Esophagus mucosa (tissue), 1 donor: ENCODE data around the gene SLC26A3. TPM values are rescaled to one million over a fixed set of nuclear protein-coding genes. Genes with fewer than 3 reads are reported as not detected.
"Not testable (repeated sequence)": the region's sequence is repeated elsewhere in the genome, so short reads cannot be mapped to it uniquely, and the experiment has no call there.

Experiments
- ATAC-seq: fragments of 200-7000 bp; cut with Tn5 transposase; one replicate; pipeline ENCODE4 v1.9.1; 2020
- total RNA-seq: library from RNA; stranded (reverse); gene quantifications from one replicate; pipeline ENCODE4 v1.2.4, GENCODE V29; 2023
- donor health status: DM: yes; HTN: yes; CAD: no.

SLC26A3 gene
- 0.44 TPM for total RNA-seq

DNA sequence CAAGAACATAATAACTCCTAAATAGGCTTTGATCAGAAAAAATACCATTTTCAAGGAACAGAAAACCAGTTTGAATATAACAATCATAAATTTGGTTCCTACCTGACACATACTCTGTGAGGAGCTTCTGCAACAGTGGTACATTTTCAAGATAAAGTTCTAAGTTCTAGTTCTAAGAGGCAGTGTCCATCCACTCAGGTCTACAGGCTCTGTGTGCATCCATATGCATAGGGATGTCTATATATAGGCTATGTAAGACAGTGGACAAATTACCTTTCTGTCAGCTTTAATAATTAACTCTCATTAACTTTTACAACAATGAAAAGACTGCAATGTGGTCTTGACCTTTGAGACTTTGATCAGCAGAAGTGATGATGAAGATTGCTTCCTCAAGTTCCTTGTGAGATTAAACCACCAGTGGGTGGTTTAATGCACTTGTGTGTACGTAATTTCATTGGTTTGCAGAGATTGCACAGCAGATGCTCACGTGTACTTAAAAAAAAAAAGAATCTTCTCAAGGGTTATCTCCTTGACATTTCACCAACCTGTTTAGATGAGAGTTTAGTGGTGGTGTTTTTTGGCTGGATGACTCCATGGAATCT, at the start of gene SLC26A3:
SLC26A3 (minus strand) TSS at position 215 of the 602 bp plus-strand sequence. CDS start 8,714 bp downstream, outside the sequence.
- no peak for ATAC-seq

DNA sequence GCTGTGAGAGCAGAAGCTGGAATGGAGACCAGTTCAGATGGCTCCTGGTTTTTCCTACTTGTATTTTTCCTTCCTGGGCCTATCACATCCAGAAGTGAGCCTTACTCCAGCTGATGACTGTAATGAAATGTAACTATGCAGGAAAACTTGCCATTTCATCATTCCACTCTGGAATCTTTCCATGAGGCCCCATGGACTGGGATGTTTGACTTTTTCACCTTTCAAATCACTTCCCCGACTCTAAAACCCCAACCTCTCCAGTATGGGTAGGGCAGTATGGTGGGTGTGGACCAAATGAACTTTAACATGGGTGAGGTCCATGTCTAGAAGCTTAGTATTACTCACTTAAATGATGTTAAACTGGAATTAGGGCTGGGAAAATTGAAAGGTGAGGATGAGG, 47.6 kb upstream of the SLC26A3 start:
- ATAC-seq = no peak

DNA sequence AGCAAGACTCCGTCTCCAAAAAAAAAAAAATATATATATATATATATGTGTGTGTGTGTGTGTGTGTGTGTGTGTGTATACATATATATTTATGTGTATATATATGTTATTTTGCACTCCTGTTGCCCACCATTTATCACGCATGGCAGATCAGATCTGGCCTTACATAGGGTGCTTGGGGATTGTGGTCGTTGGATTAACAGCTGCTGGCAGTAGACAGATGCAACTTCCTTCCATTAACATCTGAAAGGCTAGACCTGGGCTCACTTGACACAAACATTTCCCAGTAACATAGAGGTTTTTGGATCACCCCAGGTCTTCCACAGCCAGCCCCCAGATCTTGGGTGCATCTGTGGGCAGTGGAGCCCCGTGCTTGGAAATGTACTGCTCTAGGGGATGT, 47.2 kb upstream of the SLC26A3 start:
- no peak for ATAC-seq

DNA sequence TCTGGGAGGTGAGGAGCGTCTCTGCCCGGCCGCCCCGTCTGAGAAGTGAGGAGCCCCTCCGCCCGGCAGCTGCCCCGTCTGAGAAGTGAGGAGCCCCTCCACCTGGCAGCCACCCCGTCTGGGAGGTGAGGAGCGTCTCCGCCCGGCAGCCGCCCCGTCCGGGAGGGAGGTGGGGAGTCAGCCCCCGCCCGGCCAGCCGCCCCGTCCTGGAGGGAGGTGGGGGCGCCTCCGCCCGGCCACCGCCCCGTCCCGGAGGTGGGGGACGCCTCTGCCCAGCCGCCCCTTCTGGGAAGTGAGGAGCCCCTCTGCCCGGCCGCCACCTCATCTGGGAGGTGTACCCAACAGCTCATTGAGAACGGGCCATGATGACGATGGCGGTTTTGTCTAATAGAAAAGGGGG, 45.2 kb upstream of the SLC26A3 start:
- not testable (repeated sequence) for ATAC-seq

DNA sequence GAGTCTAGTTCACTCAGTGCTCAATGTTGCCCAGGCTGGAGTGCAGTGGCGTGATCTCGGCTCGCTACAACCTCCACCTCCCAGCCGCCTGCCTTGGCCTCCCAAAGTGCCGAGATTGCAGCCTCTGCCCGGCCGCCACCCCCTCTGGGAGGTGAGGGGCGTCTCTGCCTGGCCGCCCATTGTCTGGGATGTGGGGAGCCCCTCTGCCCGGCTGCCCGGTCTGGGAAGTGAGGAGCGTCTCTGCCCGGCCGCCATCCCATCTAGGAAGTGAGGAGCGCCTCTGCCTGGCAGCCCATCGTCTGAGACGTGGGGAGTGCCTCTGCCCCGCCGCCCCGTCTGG, 44.8 kb upstream of the SLC26A3 start:
- not testable (repeated sequence) for ATAC-seq

DNA sequence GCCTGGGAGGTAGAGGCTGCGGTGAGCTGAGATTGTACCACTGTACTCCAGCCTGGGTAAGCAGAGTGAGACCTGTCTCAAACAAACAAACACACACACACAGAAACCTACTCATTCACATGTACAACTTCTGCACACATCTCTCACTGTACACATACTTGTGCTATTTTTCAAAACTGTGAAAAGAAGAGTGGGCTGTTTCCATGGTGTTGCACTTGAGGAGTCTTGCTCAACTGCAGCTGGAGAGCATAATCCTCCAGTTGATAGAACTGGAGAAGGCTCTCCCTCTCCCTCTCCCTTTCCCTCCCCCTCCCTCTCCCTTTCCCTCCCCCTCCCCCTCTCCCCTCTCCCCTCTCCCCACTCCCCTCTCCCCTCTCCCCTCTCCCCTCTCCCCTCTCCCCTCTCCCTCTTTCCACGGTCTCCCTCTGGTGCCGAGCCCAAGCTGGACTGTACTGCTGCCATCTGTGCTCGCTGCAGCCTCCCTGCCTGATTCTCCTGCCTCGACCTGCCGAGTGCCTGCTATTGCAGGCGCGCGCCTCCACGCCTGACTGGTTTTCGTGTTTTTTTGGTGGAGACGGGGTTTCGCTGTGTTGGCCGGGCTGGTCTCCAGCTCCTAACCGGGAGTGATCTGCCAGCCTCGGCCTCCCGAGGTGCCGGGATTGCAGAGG, 44.3 kb upstream of the SLC26A3 start:
- no peak for ATAC-seq

DNA sequence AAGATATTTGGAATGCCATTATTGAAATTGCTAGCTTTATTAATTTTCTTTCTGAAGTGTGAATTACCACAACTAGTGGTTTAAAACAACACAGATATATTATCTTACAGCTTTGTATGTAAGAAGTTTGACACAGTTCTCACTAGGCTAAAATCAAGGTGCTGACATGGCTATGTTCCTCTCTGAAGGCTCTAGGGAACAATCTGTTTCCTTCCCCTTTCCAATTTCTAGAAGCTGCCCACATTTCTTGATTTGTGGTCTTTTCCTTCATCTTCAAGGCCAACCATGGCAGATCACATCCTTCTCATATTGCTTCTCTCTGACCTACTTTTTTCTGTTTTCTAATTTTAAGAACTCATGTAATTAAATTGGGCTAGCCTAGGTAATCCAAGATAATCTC, 43.3 kb upstream of the SLC26A3 start:
- ATAC-seq = no peak

DNA sequence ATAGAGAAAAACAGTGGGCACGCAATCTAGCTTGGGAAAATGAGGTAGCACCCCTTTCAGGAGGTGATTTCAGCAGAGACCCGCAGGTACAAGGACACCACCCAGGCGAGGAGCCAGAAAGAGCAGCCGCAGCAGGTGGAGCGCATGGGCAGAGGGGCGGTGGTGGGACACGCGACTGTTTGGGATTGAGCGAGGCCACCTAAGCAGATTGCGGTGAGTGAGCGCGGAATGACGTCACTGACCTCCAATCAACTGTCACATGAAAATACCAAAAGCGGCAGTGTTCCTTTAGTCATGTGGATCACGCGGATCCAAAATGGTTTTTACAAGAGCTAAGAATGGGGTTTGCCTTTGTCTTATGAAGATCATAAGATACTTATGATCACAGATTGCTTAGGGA, 40.2 kb upstream of the SLC26A3 start:
- no peak for ATAC-seq

DNA sequence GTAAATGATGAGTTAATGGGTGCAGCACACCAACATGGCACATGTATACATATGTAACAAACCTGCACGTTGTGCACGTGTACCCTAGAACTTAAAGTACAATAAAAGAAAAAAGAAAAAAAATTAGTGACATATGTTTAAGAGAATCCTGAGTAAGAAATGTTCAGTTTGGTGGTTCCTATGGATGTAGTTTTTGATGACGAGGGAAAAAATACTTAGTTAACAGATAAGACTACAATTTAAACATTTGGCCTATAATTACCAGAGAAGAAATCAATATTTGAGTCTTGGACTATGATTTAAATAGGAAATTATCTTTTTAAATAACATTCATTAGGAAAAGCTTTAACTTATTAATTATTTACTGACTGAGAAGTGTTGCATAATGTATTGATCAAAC, 39.2 kb upstream of the SLC26A3 start:
- ATAC-seq = no peak

DNA sequence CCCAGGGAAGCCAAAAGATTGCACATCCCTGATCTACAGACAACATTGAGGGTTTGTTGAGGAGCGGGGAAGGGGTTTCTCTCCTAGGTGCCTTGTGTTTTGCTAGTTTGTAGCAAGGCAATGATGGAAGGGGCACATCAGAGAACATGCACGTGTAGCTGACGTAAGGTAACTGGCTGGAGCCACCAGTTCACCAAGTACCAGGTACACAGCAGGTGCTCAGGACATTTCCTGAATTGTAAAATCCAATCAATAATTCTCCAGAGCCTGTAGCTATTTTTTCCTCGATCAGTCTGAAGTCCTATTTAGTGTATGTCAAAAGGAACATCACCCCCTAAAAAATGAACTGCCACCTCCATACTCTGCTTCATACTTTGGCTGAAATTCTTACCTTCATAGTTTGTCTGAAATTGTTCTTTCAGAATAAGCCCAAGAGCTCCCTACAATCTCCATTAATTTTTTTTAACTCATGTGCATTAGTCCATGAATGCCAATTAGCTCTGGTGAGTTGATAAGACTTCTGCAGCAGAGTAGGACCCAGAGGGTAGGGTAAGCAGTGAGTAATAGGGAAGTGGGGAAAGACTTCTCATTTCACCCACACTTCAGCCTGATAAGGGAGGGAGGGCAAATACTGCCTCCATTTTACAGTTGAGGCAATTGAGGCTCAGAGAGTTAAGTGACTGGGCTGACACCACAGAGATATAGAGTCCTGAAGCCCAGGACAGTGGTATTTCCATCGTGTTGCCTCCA, 36.0 kb upstream of the SLC26A3 start:
- no peak for ATAC-seq

DNA sequence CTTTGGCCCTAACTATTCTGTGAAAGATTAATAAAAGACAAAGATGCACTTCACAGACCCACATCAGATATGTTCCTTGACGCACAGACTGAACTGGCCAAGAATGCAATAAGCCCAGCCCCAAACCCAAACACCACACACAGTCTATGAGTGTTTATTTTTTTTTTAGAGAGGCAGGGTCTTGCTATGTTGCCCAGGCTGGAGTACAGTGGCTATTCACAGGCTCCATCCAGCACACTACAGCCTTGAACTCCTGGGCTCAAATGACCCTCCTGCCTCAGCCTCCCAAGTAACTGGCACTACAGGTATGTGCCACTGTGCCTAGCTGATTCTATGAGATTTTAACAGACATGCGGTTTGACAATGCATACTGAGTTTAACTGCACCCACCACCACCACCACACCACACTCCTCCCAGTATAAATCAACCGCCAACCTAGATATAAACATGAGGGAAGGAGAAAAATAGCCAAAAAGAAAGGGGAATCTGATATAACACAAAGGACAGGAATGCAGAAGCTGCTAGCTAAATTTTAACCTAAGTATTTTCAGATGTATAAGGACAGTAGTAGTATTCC, 35.1 kb upstream of the SLC26A3 start:
- ATAC-seq = no peak

DNA sequence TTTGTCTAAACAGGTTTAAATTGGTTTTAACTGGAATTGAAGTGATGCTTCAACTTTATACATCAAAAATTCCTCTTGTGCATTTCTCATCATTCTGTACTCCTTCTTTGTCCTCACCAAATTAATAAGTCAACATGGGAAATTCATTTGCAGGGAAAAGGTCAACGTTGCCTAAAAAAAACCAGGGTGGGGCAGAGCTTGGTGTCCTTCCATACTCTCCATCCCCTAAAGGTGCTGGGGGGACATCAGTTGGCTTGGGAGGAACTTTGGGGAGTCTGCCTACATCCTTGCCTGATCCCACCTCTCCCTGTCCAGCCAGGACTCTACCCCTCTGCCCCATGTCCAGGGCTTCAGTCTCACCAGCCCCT, 34.1 kb upstream of the SLC26A3 start:
- no peak for ATAC-seq

DNA sequence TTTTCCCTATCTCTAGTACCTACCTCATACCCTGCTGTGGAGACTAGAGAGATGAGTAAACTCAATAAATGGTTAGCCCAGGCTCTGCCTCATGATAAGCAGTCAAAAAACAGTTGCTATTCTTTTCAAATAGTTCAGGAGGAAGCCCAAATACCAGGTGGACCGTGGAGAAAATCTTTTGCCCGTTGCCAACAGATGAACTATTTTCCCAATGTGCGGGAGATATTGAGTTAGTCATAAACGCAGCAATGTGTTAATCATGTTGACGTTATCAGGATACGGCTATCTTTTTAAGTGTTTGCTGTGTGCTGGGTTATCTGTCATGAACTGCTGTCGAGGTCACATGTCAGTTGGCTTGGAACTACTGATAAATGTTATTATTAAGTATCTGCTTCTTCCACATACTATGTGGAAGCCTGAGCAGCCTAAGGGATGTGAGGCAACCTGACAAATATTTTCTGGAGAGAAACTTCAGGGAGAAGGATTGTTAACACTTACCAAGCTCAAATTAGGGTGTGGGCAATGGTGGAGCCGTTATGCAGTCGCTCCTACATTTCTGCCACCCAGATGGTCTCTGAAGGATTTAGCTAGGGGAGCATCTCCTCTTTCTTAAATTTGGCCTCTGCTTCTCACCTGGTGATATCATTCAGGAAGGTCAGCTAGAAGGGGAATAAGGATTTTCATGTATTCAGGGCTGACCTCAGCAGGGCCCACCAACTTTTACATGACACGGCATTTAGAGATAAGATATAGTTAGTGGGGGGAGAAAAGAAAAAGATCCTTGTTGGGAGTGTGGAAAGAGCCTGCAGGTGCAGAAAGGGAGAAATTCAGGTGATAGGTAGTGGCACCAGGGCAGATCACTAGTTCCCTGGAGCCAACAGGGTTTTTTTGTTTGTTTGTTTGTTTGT, 33.5 kb upstream of the SLC26A3 start:
- ATAC-seq = no peak

DNA sequence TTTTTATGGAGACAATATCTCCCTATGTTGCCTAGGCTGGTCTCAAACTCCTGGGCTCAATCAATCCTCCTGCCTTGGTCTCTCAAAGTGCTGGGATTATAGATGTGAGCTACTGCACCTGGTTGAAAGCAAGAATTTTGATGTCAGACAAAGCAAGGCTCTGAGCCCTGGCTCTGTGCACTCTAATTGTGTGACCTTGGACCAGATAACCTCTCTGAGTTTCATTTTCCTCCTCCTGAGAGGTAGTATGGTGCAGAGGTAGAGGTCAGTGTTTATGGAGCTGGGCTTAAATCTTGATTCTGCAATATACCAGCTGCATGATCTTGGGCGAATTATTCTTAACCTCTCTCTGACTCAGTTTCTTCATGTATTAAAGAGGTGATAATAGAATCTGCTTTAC, 31.4 kb upstream of the SLC26A3 start:
- no peak for ATAC-seq

DNA sequence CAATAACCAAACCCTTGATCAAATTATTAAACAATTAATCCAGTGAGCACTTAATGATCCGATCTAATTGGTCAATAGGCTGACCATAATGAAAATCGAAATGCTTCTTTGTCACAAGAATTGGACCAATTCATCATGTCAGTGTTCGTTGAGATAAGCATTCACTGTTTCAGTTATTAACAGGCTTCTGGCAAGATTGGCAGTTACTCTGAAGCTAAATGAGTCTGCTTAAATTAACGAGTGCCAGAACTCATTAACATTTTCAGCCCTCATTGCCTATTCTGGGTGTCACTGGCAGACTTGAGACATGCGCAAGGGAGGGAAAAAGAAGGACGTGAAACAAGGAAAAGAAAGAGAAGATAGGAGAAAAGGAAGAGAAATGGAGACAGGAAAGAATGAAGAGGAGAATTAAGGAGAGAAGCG, 30.7 kb upstream of the SLC26A3 start:
- no peak for ATAC-seq

DNA sequence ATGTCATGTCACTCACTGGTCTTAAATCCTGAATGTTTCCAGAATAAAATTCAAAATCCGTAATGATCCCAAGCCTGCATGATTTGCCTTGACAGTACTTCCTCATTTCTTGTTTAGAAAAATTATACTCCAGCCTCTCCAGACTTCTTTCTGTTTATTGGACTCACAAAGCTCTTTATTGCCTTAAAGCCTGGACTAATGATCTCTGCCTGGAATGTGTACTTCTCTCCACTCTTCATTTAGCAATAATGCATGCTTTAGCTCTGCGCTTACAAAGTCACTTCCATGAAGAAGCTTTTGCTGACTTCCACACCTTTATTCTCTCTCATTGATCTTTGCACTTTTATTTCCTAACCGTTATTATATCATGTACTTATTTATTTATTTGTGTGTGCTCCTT, 27.4 kb upstream of the SLC26A3 start:
- no peak for ATAC-seq

DNA sequence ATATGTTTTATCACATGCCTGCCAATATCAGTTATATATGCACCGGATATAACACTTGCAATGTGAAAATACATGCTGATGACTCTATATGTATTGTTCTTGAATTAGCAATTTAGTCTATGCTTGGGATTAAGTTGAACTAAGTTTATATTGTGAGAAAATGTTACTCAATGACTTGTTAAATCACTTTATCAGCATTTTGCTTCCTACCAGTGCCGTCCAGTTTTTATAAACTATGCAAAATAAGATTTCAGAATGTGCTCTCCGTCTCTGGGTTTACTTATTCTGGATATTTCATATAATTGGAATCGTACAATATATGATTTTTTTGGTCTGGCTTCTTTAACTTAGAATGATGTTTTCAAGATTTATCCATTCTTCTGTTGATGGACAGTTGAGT, 25.5 kb upstream of the SLC26A3 start:
- no peak for ATAC-seq

DNA sequence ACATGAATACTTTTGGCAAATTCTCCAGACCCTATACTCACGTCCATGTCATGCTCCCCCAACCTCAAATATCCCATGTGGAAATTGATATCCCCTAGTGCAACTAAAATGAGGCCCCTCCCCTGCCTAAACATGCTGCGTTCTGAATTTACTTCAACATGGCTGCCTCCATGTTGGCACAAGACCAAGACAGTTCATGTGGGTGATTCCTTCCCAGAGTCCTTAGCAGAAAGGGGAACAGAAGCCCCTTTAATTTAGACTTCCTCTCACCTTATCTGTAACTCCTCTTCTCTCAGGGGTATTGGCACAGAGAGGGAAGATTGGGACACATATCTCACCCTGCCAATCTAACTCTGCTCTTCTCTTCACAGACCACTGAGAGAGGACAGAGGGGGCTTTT, 24.5 kb upstream of the SLC26A3 start:
- ATAC-seq = no peak

DNA sequence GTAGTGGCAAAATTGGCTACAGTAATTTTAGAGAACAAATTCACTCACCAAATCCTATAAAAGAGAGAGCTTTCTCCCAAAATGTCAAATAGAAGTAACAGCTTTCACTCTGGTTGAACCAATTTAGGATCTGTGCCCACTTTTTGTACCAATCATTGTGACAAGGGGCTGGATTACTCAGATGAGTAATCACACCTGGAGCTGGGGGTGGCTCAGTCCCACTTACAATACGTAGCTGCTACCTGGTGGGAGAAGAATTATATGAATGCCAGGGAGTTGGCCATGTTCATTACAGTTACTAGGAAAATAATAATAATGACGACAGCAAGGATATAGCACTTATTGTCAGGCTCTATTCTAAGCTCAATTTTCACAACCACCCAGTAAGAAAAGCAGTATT, 23.4 kb upstream of the SLC26A3 start:
- no peak for ATAC-seq

DNA sequence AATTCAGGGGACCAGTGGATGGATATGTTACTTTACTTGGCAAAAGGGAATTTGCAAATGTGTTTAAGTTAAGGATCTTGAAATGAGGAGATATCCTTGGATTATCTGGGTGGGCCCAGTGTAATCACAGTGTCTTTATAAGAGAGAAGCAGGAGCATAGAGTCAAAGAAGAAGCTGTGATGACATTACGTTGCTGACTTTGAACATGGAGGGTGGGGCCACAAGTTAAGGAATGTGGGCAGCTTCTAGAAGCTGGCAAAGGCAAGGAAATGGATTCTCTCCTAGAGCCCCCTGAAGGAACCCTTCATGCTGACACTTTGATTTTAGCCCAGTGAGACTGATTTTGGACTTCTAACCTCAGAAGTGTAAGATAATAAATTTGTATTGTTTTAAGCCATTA, 21.8 kb upstream of the SLC26A3 start:
- ATAC-seq = no peak

DNA sequence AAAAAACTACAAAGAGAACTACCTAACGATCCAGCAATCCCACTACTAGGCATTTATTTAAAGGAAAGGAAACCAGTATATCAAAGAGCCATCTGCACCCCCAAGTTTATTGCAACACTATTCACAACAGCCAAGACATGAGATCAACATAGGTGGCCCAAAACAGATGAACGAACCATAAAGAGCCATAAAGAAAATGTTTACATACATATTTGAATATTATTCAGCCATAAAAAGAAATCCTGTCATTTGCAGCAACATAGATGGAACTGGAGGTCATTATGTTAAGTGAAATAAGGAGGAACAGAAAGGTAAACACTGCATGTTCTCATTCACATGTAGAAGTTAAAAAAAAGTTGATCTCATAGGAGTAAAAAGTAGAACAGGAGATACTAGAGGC, 15.6 kb upstream of the SLC26A3 start:
- ATAC-seq = no peak

DNA sequence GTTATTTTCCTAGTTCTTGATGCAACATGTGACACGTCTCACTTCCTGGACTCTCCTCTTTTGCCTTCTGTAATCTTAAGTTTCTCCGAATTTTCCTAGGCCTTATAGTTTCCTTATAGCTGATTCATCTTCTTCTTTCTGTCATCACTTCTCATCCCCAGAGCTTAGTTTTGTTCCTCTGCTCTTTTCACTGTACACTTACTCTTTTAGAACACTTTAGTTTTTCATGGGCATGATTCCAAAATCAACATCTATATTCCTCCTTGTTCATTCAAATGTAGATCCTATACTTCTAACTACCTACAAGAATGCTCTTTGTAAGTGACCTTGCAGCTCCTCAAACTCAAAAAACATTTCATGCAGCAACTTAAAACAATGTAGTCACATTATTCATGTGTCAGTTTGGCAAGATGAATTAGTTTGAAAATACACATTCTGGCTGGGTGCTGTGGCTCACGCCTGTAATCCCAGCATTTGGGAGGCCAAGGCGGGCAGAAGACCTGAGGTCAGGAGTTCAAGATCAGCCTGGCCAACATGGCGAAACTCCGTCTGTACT, 13.1 kb upstream of the SLC26A3 start:
- no peak for ATAC-seq
